IPS-20b (cell line): ENCODE data around the gene MPO.

ENCODE experiments used
- H3K27ac ChIP-seq: one replicate; pipeline ENCODE4 v1.5.1; 2013; ENCODE audit warnings: low read length
- H3K27me3 ChIP-seq: 2 replicates; pipeline ENCODE4 v1.6.1; 2013; ENCODE audit warnings: mild to moderate bottlenecking, low read length, inconsistent platforms; ENCODE audit not compliant: insufficient read depth
- H3K36me3 ChIP-seq: 2 replicates; pipeline ENCODE4 v1.6.1; 2013; ENCODE audit warnings: low read depth, mild to moderate bottlenecking, inconsistent platforms, low read length, moderate library complexity; ENCODE audit not compliant: insufficient read depth
- H3K4me1 ChIP-seq: 2 replicates; pipeline ENCODE4 v1.6.1; 2013; ENCODE audit warnings: mild to moderate bottlenecking, control low read depth, inconsistent platforms, low read length, moderate library complexity; ENCODE audit not compliant: insufficient read depth
- H3K4me3 ChIP-seq: 2 replicates; pipeline ENCODE4 v1.5.1; 2013; ENCODE audit warnings: mild to moderate bottlenecking, low read length, inconsistent platforms
- H3K9ac ChIP-seq: 2 replicates; pipeline ENCODE4 v1.6.1; 2013; ENCODE audit warnings: low read depth, mild to moderate bottlenecking, inconsistent platforms, low read length, moderate library complexity
- H3K9me3 ChIP-seq: 2 replicates; pipeline ENCODE4 v1.6.1; 2013; ENCODE audit warnings: mild to moderate bottlenecking, low read depth, low read length, inconsistent platforms; ENCODE audit not compliant: insufficient read depth

MPO gene

DNA sequence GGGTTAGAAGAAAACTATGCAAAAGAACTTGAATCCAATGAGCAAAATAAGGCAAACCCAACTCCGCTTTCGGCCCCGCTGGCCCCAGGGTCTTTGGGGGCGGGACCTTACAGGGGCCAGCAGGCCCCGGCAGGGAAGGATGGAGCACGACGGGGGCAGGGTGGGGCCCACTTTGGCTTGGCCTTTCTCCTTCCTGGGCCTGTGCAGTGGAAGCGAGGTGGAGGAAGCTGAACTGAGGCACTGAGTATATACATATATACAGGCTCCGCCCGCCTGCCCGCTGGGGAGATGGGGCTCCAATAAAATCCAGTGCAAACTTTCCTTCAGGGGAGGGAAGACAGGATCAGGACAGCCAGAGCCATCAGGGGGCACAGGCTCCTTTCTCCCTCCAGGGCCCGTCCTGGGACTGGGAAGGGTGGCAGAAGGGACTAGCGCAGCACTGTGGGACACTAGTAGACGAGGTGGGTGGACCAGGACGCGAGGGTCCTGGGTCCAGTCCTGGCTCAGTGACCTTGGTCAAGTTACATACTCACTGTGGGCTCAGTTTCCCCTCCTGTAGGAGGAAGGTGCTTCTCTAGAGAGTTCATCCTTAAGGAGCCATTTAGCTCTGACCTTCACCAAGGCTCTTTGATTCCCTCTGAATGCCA lies 20.9 kb upstream of the MPO start:
- Histone ChIP-seq H3K27ac (no peak overlapping the region), H3K9ac (no peak overlapping the region), H3K4me1 (no peaks in the 10 kb centered on the region), H3K27me3 (no peaks in the 10 kb centered on the region), H3K4me3 (no peak overlapping the region), H3K9me3 (no peaks in the 10 kb centered on the region), H3K36me3 (no peaks in the 10 kb centered on the region)

DNA sequence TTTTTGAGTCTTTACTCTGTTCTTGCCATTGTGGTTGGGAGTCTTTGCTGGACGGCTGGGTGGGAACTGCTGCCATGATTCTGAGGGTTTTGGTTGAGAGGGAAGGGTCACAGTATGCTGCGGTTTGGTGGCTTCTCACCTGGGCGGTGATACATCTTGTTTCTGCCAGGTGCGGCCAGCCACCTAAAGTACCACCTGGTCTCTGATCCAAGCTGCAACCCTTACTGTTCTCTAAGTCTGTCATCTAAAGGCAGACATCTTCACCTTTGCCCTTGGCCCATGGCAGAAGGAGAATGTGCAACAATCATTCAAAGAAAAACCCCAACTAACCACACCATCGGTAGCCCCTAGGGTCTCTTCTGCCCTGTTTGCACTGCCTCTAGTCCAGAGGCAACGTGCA lies 19.6 kb upstream of the MPO start:
- no peaks in the 10 kb centered on the region for H3K4me1 ChIP-seq
- H3K9me3 ChIP-seq, result no peaks in the 10 kb centered on the region
- H3K27me3 ChIP-seq, result no peaks in the 10 kb centered on the region
- H3K4me3 ChIP-seq, result no peak overlapping the region
- no peak overlapping the region for H3K27ac ChIP-seq
- H3K9ac ChIP-seq, result no peak overlapping the region
- no peaks in the 10 kb centered on the region for H3K36me3 ChIP-seq

DNA sequence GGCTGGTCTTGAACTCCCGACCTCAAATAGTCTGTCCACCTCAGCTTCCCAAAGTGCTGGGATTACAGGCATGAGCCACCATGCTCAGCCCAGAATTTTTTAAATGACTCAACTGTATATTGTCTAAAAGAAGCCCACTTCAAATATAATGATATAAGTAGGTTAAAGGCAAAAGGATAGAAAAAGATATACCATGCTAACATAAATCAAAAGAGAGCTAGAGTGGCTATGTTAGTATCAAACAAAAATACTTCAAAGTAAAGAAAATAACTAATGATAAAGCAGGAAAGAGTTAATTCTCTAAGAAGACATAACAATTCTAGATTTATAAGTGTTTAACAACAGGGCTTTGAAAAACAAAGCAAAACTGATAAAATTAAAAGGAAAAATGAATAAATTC lies 13.3 kb upstream of the MPO start:
- Histone ChIP-seq H3K4me3 (no peak overlapping the region), H3K36me3 (no peaks in the 10 kb centered on the region), H3K9me3 (no peaks in the 10 kb centered on the region), H3K4me1 (no peaks in the 10 kb centered on the region), H3K9ac (no peak overlapping the region), H3K27me3 (no peaks in the 10 kb centered on the region), H3K27ac (no peak overlapping the region)

DNA sequence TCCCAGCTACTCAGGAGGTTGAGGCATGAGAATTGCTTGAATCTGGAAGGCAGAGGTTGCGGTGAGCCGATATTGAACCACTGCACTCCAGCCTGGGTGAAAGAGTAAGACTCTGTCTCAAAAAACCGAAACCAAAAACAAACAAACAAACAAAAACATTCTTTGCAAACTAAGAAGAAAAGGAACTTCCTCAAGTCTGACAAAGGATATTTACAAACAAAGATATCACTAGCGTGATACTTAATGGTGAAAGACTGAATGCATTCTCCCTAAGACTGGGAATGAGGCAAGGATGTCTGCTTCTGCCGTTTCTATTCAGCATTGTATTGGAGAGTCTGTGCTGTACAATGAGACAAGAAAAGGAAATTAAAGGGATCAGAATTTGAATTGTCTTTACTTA lies 10.5 kb upstream of the MPO start:
- Histone ChIP-seq H3K4me1 (no peaks in the 10 kb centered on the region), H3K9ac (no peak overlapping the region), H3K4me3 (no peak overlapping the region), H3K9me3 (no peaks in the 10 kb centered on the region), H3K36me3 (no peaks in the 10 kb centered on the region), H3K27ac (no peak overlapping the region), H3K27me3 (no peaks in the 10 kb centered on the region)

DNA sequence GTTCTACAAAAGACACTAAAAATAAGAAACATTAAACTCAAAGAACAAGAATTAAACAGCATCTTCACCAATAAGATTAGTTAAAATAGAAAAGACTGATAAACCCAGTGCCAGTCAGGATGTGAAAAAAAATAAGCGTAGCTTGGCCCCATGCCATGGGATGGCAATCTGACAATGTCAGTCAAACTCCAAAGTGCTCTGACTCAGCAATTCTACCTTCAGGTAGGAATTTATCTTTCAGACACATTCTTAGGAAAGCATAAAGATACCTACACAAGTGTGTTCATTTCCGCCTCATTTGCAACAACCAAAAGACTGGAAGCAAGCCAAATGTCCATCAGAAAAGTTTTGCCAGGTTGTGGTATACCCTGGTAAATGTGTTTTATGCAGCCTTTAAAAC lies 9.1 kb upstream of the MPO start:
- Histone ChIP-seq H3K27ac (no peak overlapping the region), H3K9ac (no peak overlapping the region), H3K36me3 (no peaks in the 10 kb centered on the region), H3K27me3 (no peaks in the 10 kb centered on the region), H3K4me3 (no peak overlapping the region), H3K9me3 (no peaks in the 10 kb centered on the region), H3K4me1 (peaks cover 4% of the 10 kb centered on the region; the same call in 1 of the 2 replicates)

DNA sequence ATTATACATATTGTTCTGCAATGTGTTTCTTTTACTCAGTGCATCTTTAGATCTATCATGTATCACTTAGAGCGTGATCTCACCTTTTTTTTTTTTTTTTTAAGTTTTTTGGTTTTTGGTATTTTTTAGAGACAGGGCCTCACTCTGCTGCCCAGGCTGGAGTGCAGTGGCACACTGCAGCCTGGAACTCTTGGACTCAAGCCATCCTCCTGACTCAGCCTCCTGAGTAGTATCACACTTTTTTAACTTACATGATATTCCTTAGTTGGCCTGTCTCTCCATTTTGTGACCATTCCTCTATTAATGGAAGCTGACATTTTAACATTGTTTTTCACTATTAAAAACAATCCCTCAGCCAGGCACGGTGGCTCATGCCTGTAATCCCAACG lies 4.7 kb upstream of the MPO start:
- Histone ChIP-seq H3K9me3 (no peaks in the 10 kb centered on the region), H3K9ac (peak overlapping the region; percentile 17; the same call in 1 of the 2 replicates), H3K27me3 (no peaks in the 10 kb centered on the region), H3K4me3 (no peak overlapping the region), H3K36me3 (no peaks in the 10 kb centered on the region), H3K27ac (no peak overlapping the region), H3K4me1 (peaks cover 15% of the 10 kb centered on the region; the same call in 1 of the 2 replicates)

DNA sequence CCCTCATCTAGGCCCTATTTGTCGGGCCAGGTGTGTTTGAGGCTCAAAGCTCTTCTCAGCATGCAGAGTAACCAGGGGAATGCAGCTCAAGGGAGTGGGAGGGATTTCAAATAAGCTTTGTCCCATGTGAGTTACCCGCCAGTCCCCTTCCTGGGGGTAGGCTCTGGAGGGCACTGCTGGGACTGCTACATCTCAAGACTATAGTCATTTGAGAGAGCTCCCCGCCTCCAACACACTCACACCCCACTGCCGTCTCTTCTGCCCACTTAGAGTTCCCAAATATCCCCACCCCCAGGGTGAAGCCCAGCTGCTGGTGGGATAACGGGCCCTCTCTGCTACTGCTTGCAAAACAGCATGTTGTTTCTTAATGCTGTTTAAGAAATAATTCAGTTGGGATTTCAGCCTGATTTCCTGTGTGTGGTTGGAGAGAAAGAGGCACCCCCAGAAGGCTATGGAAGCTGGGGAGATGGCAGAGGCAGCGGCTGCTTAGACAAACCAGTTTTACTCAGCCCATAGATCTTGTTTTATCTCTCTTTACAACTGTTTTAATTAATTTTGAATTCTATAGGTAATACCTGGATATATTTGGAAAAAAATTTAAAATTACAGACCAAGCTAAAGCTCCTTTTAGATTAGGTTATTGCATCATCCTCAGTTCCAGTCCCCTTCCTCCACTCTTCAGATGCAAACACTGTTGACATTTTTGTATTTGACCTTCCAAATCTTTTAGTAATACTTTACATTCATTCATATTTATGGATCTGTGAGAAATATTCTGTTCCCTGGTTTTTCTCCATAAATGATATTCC lies 4.1 kb upstream of the MPO start:
- H3K36me3 ChIP-seq, result no peaks in the 10 kb centered on the region
- H3K9ac ChIP-seq, result peak overlapping the region; percentile 17; the same call in 1 of the 2 replicates
- H3K27ac ChIP-seq, result no peak overlapping the region
- H3K4me3 ChIP-seq, result no peak overlapping the region
- H3K27me3 ChIP-seq, result peaks cover 4% of the 10 kb centered on the region
- no peaks in the 10 kb centered on the region for H3K9me3 ChIP-seq
- H3K4me1 ChIP-seq, result peaks cover 15% of the 10 kb centered on the region; the same call in 1 of the 2 replicates

DNA sequence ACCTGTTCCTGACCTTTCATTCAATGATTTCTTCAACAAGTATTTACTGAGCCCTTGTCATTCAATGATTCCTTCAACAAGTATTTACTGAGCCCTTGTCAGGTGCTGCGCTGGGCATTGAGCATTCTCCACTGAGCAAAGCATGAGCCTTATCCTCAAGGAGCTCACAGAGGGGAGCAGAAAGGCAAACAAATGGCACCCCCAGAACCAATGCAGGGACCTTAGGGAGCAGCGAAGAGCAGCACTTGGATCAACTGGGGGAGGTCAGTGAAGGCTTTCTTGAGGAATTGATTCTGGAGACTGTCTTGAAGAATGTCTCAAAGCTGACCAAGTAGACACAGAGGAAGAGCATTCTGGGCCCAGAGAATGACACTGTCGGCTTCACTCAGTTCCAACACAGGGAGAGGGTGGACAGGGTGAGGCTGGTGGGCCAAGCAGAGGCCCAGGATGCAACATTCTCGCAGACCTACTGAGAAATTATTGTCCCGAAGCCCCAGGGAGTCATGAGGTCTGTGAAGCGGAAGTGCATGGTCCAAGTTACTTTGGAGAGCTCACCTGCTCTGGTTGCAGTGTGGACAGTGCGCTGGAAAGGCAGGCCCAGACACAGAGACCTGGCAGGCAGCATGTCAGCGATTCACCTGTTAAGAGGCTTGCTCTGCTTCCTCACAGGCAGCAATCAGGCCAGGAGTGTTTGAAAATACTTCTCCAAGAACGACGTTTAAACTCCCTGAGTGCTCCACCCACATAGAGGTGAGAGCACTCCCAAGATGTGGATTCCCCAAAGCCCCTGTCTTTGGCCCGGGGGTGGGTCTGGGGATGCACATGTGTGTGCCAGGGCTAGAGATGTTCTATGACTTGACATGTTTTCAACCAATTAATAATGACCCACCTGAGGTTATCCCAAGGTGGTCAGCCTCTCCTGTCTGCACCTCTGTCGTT lies 3.2 kb upstream of the MPO start:
- H3K27me3 ChIP-seq, result peaks cover 12% of the 10 kb centered on the region
- H3K9ac ChIP-seq, result peak overlapping the region; percentile 17; the same call in 1 of the 2 replicates
- no peaks in the 10 kb centered on the region for H3K36me3 ChIP-seq
- H3K9me3 ChIP-seq, result no peaks in the 10 kb centered on the region
- H3K4me3 ChIP-seq, result no peak overlapping the region
- peaks cover 15% of the 10 kb centered on the region; the same call in 1 of the 2 replicates for H3K4me1 ChIP-seq
- H3K27ac ChIP-seq, result no peak overlapping the region

DNA sequence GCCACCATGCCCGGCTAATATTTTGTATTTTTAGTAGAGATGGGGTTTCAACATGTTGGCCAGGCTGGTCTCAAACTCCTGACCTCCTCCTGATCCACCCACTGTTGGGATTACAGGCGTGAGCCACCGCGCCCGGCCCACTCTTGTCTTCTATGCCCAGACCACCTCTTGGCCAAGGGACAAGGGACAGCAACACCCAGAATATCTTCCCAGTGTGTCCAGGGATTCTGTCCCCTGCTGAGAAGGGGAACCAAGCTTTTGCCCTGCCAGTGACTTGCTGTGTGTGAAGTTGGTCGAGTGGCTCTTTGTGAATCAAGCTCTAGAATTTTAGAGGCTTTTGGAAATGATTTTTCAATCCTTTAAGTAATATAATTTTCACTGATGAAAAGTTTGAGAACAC lies 1.7 kb upstream of the MPO start:
- H3K36me3 ChIP-seq, result no peaks in the 10 kb centered on the region
- H3K27me3 ChIP-seq, result peaks cover 27% of the 10 kb centered on the region
- no peaks in the 10 kb centered on the region for H3K9me3 ChIP-seq
- no peak overlapping the region for H3K9ac ChIP-seq
- peaks cover 15% of the 10 kb centered on the region; the same call in 1 of the 2 replicates for H3K4me1 ChIP-seq
- H3K27ac ChIP-seq, result no peak overlapping the region
- H3K4me3 ChIP-seq, result no peak overlapping the region

DNA sequence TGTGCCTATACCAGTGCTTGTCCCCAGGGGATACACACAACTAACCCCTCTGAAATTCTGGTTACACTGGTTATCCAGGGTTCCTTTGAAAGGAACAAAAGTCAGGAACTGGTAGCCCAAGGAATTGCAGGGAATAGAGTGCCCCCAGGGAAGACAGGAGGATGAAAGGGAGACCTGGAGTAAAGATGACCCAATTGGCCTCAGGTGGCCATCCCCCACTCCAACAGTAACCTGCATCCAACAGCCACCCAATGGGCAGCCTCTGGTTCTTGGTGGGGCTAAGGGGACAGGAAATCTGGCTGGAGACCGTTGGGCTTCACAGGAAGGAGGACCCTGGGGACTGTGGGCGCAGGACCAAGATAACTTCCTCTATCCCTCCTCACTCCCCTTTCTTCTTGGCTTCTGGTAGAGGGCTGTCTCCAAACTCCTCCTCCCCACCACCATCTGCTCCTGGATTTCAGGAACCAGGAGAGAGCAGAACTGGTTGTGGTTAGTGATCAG lies 826 bp upstream of the MPO start:
- no peak overlapping the region for H3K4me3 ChIP-seq
- peaks cover 29% of the 10 kb centered on the region for H3K27me3 ChIP-seq
- no peak overlapping the region for H3K9ac ChIP-seq
- peaks cover 15% of the 10 kb centered on the region; the same call in 1 of the 2 replicates for H3K4me1 ChIP-seq
- no peaks in the 10 kb centered on the region for H3K36me3 ChIP-seq
- H3K27ac ChIP-seq, result no peak overlapping the region
- H3K9me3 ChIP-seq, result no peaks in the 10 kb centered on the region

DNA sequence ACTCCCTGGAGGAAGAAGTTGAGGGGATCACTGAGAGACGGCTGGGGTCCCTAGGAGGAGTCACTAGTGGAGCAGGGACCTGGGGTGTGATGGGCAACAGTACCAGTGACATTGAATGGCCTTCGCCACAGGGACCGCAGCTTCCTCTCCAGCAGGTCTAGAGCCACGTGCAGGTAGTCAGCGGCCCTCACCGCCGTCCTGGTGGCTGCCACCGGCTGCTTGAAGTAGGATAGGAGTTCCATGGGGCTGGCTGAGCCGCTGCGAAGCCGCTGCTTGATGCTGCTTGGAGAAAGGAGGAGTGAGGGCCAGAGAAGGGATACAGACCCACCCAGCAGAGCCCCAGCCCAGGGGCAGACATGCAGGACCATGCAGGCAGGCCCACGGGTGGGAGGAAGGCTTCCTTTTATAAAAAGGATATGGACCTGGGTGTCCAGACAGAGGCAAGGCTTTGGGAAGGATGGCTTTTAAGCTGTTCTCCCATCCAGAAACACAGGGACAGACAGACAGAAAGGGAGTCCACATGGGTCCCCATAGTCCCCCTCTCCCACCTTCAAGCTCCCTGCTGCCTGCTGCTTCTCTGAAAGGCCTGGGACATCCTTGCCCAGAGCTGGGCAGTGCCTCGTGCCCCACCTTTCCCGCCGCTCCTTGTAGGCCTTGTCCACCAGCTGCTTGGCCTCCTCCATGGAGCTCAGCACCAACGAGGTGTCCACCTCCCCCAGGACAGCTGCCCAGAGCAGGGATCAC lies 827 bp downstream of the MPO start:
- H3K4me1 ChIP-seq, result peaks cover 12% of the 10 kb centered on the region; the same call in 1 of the 2 replicates
- no peak overlapping the region for H3K27ac ChIP-seq
- peaks cover 29% of the 10 kb centered on the region for H3K27me3 ChIP-seq
- H3K36me3 ChIP-seq, result no peaks in the 10 kb centered on the region
- H3K9me3 ChIP-seq, result no peaks in the 10 kb centered on the region
- no peak overlapping the region for H3K9ac ChIP-seq
- no peak overlapping the region for H3K4me3 ChIP-seq
